GM12801 (cell line): ENCODE data around the gene SMAGP.

Experiments used
- CTCF ChIP-seq: IDR thresholded peaks from one replicate; pipeline ENCODE4 v1.5.1; 2011; ENCODE audit warnings: control low read depth; ENCODE audit not compliant: insufficient read length; ENCODE audit errors: extremely low read depth

Gene SMAGP

GRCh38 chr12:51210690-51211395 is 59.4 kb downstream of the SMAGP start:
- no peak for TF ChIP-seq CTCF

GRCh38 chr12:51209259-51209658 is 61.0 kb downstream of the SMAGP start:
- no peak for TF ChIP-seq CTCF

GRCh38 chr12:51208016-51208660 is 62.1 kb downstream of the SMAGP start:
- TF ChIP-seq CTCF, result no peak

GRCh38 chr12:51205350-51205749 is 64.9 kb downstream of the SMAGP start:
- no peak for TF ChIP-seq CTCF

- TF ChIP-seq CTCF, result no peak
Observed at GRCh38 chr12:51202718-51203117, 67.5 kb downstream of the SMAGP start.

- TF ChIP-seq CTCF, result no peak
Observed at GRCh38 chr12:51200806-51201205, 69.4 kb downstream of the SMAGP start.

GRCh38 chr12:51200156-51200555 is 70.1 kb downstream of the SMAGP start:
- TF ChIP-seq CTCF, result no peak
